NCI-H1105 treated with DMSO at 0.1 percent for 48 hours (cell line): ENCODE data around the gene RHOBTB1.

Experiments
- DNase-seq: peaks from one replicate; lab custom pipeline; 2025; lab: John Stamatoyannopoulos, UW

RHOBTB1 gene

GRCh38 chr10:60942134-60942787 lies 1.7 kb downstream of the RHOBTB1 start:
- DNase-seq: no peak

- DNase-seq: no peak
These were observed 3.5 kb downstream of the RHOBTB1 start for GRCh38 chr10:60940446-60940845.

- no peak for DNase-seq
These were observed 6.0 kb downstream of the RHOBTB1 start for GRCh38 chr10:60937784-60938654.

- DNase-seq: no peak
These were observed 7.0 kb downstream of the RHOBTB1 start for GRCh38 chr10:60937022-60937421.

GRCh38 chr10:60934215-60935175 lies 9.5 kb downstream of the RHOBTB1 start:
- no peak for DNase-seq

DNA sequence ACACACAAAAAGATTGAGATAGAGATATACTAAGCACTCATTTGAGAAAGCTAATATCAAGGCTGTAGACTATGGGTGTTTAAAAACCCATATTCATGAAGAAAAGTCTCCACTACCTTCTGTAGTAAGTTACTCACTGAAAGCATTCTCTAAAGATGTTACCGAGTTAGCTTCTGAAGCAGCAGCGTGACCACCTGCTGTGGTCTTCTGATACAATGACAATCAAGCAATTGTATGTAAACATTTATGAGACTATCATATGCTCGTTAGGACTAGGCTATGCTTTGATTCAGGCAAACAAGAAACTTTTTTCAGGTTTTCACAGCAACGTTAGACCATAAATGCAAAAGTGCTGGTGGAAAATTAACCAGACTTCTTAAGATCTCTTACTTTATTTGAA lies 11.2 kb downstream of the RHOBTB1 start:
- no peak for DNase-seq

DNA sequence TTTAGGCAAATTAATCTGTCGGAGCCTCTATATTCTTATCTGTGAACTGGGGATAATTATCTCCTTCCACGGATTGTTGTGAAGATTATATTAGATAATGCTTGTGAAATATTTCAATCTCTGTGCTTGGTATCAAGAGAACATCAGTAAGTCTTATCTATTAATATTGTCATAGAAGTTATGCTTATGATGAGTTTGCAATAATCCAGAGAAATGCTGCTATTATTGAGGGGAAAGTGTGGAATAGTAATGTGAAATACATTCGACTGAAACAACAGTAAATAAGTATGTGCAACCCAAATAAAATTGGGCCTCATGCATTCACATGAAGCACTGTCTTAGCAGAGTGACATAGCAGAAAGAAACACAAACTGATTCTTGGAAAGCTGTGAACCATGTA lies 13.7 kb downstream of the RHOBTB1 start:
- DNase-seq: no peak

DNA sequence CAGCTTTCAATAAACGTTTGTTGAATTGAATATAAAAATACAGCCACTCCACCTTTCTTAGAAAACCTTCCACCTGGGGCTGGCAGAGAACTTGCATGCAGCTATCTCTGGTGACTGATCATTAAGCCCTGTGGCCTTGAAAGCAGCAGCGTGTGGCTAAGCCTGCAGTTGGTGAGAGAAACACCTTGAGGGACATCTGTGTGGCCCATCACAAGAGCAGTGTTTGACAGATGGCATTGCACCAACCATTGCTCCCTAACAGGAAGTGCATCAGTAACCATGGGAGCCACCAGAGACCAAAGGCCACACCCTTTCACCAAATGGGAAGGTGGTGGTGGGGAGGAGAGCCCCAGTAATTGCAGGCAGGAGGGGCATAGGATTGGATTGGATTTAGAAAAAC lies 22.4 kb downstream of the RHOBTB1 start:
- DNase-seq: no peak

DNA sequence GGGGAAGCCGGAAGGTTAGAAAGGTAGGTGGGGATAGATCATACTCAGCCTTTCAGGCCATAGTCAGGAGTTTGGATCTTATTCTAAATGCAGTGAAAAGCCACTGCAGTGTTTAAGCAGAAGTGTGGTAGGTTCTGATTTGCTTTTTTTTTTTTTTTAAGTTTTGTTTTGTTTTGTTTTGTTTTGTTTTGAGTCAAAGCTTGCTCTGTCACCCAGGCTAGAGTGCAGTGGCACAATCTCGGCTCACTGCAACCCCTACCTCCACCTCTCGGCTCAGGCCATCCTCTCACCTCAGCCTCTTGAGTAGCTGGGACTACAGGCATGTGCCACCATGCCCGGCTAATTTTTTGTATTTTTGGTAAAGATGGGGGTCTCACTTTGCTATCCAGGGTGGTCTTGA lies 23.5 kb downstream of the RHOBTB1 start:
- no peak for DNase-seq

GRCh38 chr10:60919551-60919950 lies 24.4 kb downstream of the RHOBTB1 start:
- no peak for DNase-seq

DNA sequence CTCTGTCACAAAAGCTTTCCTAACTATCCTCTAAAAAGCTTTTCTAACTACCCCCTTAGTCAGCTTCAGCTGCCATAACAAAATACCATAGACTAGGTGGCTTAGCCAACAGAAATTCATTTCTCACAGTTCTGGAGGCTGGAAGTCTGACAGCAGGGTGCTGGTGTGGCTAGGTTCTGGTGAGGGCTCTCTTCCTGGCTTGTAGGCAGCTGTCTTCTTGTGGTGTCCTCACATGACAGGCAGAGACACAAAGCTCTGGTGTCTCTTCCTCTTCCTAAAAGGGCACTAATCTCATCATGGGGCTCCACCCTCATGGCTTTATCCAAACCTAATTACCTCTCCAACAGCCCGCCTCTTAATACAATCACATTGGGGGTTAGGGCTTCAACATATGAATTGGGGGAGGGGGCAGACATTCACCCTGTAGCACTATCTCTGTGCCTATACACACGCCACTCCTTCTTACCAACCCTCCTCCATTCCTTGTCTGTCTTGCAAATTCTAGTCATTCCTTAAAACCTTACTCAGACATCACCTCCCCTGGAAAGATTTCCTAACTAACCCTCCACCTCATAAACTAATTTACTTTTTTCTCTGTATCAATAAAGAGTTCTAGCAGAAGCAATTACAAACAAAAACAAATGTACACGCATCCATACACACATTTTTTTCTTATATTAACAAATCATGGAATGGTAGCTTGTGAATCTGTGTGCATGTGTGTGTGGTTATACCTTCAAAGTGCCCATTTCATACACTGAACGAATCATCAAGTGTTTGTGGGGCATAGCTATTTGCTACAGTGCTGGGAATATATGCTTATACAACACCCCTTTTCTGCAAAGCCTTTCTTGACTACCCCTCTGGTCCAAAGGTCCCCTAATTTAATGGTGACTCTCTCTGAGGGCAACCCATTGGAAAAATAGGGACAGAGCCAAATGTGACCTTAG lies 26.4 kb downstream of the RHOBTB1 start:
- no peak for DNase-seq

DNA sequence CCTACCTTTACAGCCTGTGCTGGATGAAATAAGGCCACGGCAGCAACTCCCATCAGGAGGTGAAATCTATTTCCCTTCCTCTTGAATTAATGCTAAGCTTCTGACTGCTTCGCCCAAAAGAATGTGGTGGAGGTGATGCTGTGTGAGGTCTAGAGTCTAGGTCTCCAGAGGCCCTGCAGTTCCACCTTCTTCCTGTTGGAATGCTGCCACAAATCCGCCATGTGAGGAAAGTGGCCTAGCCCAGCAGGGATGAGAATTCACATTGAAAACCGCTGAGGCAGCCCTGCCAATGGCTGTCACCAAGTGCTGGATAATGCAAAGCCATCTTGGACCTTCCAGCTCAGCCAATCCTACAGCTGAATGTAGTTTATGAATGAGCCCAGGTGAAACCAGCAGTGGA lies 28.0 kb downstream of the RHOBTB1 start:
- no peak for DNase-seq

DNA sequence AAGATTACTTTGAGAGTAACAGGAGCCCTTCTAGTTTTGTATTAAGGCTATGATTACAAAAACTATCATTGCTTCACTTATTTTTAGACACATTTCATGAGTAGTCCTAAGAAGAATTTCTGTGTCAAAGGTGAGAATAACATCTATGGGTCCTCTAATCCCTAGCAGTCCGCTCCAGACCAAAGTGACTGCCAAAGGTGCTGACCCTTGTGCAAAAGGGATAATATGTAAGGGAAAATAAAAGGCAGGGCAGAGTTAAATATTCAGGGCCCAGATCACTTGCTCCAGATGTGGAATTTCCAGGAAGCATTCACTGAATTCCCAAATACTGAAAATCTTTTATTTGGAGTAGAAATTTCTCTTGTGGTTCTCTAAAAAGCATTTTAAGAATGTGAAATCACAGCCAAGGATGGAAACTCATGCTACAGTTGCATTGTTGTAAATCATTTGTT lies 29.3 kb downstream of the RHOBTB1 start:
- DNase-seq: no peak

GRCh38 chr10:60913657-60914056 lies 30.3 kb downstream of the RHOBTB1 start:
- no peak for DNase-seq

GRCh38 chr10:60913071-60913470 lies 30.9 kb downstream of the RHOBTB1 start:
- DNase-seq: no peak

DNA sequence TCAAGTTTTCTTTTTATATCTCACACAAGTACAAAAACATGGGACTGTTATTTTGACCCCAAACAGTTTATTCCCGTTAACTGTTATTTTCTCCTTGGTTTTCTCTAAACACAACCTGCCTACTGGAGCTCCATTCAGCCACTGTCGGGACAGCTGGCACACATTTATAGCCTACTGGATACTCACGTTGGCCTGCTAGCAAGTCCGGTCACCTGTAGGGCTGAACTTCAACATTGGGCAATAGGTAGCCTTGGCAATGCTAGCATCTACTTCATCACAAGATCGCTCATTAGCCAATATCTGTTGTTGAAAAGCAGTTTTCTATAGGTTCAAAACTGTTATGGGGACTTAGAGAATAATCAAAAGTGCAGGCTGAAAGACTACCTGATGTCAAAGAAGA lies 32.3 kb downstream of the RHOBTB1 start:
- DNase-seq: no peak

GRCh38 chr10:60911216-60911615 lies 32.8 kb downstream of the RHOBTB1 start:
- no peak for DNase-seq

DNA sequence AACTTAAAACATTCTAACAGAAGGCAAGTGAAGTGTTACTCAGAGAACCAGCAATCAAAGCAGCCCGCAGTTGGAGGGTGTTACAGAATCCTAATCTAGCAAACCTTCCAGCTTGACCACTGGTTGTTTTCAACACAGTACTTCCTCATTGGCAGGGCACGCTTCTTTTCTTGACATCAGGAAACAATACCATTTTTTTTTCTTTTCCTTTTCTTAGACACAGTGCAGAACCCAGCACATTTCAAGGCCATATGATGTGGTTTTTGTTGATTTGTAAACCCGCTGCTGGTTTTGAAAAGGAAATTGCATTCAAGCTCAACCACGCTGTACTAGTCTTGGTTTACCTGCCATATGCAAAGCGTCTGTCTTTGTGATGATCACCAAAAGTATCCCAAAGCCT lies 33.4 kb downstream of the RHOBTB1 start:
- DNase-seq: no peak

- DNase-seq: no peak
These were observed 35.1 kb downstream of the RHOBTB1 start for GRCh38 chr10:60908896-60909295.

DNA sequence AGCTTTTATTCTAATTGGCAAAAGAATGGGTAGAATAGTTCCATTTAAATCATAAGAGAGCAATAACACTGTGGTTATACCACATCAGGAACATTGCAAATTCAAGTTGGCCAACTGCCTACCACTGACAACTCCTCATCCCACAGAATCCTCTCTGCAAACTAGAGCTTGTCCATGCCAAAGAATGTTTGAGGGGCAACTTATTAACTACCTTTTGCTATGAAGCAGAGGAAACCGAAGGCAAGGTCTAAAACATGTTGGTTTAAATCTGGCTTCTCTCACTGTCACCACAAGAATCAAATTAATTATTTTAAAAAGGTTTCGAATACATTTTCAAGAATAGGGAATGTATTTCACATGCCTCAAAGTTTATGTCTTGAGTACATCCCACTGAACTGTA lies 36.0 kb downstream of the RHOBTB1 start:
- DNase-seq: no peak

- no peak for DNase-seq
These were observed 36.7 kb downstream of the RHOBTB1 start for GRCh38 chr10:60907236-60907635.
